GM12874 (cell line): ENCODE results near the gene KRTAP13-2.

Experiments
- TF ChIP-seq, protein P1 (sequence below): IDR thresholded peaks from 2 replicates; pipeline ENCODE4 v1.5.1; 2011; ENCODE audit warnings: low read depth, mild to moderate bottlenecking, control low read depth, low read length, moderate library complexity; ENCODE audit not compliant: insufficient read depth

The KRTAP13-2 gene

DNA sequence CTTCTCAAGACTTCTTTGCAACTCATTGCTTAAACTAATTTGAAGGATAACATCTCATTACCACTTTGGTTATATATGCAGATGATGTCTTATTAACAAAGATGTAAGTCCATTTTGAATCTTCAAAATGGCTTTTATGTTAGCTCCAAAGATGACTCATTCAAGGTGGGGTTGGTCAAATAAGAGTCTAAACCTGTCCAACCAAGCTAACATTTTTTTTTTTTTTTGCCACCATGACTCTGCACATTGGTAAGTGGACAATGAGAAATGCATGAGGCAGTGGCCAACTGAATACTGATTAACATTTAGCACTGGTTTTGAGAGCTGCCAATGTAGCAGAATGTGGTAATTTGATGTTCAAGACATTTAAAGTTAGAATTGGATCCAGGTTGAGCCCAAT is 34.3 kb downstream of the KRTAP13-2 start:
- TF ChIP-seq, protein P1, sequence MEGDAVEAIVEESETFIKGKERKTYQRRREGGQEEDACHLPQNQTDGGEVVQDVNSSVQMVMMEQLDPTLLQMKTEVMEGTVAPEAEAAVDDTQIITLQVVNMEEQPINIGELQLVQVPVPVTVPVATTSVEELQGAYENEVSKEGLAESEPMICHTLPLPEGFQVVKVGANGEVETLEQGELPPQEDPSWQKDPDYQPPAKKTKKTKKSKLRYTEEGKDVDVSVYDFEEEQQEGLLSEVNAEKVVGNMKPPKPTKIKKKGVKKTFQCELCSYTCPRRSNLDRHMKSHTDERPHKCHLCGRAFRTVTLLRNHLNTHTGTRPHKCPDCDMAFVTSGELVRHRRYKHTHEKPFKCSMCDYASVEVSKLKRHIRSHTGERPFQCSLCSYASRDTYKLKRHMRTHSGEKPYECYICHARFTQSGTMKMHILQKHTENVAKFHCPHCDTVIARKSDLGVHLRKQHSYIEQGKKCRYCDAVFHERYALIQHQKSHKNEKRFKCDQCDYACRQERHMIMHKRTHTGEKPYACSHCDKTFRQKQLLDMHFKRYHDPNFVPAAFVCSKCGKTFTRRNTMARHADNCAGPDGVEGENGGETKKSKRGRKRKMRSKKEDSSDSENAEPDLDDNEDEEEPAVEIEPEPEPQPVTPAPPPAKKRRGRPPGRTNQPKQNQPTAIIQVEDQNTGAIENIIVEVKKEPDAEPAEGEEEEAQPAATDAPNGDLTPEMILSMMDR: no peak

DNA sequence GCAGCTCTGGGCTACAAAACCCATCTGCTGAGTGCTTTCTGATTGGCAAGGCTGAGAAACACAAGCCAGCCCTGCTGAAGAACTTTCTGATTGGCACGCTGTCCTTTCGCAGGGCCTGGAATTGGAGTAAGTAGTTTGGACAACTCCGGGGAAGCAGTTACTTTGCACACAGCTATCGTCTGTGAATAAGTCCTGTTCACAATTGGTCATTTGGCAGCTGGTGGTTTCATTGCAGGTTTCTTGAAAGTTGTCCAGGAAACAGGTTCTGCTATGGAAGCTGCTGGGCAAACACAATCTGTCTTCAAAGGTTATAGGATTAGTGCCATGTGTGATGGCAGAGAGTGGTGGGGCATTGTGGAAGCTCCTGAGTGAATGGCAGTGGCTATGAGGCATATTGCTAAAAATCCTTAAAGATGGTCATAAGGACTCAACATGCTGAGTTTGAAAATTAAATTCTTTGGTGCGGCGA is 34.8 kb downstream of the KRTAP13-2 start, which contains the start of gene KRTAP27-1:
KRTAP27-1 (minus strand) TSS at position 419 of the 469 bp plus-strand sequence; CDS start at position 393, 26 bp downstream.
- TF ChIP-seq, protein P1: no peak

DNA sequence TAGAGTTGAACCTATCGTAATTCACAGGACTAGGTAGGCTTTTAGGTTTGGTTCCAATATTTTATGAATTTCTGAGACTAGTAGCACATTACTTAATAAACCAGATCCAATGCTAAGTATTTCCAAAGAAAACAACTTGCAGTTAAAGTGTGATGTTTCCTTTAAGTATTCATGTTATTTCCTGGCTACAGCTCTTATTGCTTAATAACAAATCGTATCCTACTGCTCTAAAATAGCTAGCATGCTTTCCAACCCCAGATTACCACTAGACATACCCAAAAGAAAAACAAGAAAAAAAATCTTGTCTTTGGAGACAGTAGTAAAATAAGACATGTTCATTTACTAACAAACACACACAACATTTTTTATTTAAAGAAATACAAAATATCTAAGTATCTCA is 35.5 kb downstream of the KRTAP13-2 start:
- TF ChIP-seq, protein P1: no peak

DNA sequence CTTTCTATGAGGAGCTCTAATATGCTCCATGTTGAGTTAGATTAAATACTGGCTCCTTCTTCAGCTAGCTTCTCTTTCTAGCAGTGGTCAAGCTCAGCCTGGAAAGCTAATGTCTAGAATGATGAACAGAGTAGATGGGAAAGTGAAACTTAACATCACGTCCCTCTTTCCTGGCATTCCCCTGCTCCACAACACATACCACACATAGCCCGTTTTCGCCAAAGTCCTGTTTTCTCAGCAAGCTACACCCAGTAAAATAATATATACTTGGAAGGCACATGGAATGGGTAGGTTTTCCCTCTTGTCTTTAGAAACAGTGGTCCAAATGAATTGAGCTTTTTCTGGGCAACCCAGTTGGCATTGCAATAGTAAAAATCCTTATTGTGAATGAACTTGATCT is 38.3 kb downstream of the KRTAP13-2 start:
- TF ChIP-seq, protein P1: no peak

DNA sequence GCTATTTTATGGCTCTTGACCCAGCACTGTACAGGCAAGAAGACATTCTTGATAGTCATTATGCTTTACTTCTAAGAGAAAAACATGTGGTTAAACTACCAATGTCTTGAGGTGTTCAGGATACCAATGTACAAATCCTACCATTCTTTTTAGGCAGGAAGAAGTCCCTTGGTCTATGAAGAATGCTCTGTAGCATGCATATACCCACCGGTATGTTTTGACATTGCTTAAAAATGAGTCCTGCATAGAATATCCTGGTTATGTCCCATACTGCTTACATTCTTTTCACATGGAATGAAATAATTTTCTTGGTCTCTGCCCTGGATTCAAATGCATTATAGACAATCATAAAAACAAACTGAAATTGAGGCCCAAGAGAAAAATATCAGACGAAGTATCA is 39.4 kb downstream of the KRTAP13-2 start:
- TF ChIP-seq, protein P1: no peak

DNA sequence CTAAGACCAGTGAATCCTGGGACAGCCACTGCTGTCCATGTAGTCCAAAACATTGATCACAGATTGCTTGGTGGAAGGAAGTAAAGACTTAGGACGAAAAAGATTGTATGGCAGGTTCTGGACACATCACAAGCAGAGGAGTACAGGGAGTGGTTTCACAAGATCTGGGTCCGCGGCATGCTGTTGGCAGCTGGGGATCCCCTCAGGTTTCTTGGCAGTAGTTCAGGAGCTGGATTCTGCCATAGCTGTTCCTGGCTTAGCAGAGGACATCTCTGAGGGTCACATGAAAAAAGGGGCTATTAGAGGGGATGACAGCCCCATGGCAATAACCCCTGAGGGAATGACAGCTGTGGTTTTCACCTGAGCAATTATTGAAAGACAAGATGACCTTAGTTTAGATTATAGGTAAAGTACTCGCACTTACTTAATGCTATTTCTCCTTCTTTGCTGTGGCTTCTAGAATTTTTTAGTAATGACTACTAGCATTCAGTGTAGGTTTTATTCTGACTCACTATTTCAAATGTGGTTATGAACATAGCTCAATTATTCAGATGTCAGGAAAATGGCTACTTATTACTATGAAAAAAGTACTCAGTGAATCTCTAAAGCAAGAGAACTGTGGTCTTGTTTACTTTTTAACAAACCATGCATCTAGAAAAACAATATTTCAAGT is 42.7 kb downstream of the KRTAP13-2 start:
- TF ChIP-seq, protein P1: no peak

DNA sequence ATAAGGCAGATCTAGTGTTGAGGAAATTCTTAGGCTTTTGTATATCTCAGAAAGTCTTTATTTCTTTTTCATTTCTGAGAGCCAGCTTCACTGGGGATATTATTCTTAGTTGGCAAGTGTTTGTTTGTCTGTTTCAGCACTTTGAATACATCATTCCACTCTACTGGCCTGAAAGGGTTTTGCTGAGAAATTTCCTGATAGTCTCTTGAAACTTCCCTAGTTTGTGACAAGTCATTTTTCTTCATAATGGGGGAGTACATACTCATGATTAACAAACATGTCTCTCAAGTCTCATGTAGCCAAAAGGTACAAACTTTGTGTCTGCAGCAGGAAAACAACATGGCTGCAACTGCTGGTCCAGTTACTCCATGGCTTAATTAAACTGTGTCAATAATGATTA is 45.7 kb downstream of the KRTAP13-2 start:
- TF ChIP-seq, protein P1: no peak
